Stomach (tissue), 4 donors: ENCODE data around the gene ADGRL3.

ENCODE experiments used
- POLR2A ChIP-seq, 4 donors: fragments of 450-650 bp; IDR thresholded peaks; one replicate each; pipeline ENCODE4 v1.6.1; 2016; ENCODE audit warnings: antibody characterized with exemption in 4 of 4, control low read depth in 2 of 4, mild to moderate bottlenecking in 1 of 4, moderate library complexity in 1 of 4
- TF ChIP-seq, protein P1 (sequence below), 7 experiments: fragments of 450-650 bp in 4 of 7; fragments of 200-600 bp in 3 of 7; sonication (generic) in 3 of 7; IDR thresholded peaks; one replicate each; pipeline ENCODE4 v1.5.1; 2016 to 2019; ENCODE audit warnings: antibody characterized with exemption in 7 of 7, control low read depth in 2 of 7, mild to moderate bottlenecking in 1 of 7

DNA sequence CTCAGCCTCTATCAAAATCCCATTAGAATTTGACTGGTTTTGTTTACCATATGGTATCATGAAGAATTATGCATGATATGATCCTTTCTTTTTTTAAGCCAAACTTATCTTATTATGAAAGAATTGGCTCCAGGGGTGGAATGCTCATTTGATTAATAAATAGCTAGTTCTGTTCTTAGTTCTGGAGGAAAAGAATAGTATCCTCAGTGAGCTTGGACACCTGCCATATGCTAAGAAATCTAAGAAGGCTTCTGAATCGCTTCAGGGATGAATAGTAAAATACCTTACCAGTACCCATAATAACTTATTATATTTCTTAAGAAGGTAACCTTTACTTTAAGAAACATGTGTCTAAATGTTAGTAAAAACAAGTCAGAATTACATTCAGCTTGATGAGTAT is 803.6 kb downstream of the ADGRL3 start:
- TF ChIP-seq, protein P1, sequence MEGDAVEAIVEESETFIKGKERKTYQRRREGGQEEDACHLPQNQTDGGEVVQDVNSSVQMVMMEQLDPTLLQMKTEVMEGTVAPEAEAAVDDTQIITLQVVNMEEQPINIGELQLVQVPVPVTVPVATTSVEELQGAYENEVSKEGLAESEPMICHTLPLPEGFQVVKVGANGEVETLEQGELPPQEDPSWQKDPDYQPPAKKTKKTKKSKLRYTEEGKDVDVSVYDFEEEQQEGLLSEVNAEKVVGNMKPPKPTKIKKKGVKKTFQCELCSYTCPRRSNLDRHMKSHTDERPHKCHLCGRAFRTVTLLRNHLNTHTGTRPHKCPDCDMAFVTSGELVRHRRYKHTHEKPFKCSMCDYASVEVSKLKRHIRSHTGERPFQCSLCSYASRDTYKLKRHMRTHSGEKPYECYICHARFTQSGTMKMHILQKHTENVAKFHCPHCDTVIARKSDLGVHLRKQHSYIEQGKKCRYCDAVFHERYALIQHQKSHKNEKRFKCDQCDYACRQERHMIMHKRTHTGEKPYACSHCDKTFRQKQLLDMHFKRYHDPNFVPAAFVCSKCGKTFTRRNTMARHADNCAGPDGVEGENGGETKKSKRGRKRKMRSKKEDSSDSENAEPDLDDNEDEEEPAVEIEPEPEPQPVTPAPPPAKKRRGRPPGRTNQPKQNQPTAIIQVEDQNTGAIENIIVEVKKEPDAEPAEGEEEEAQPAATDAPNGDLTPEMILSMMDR (IDR thresholded peaks at IDR 0.05): no peak
- no peak for TF ChIP-seq POLR2A (IDR thresholded peaks at IDR 0.05)
